GM18867 (cell line): ENCODE measurements around the gene TGFB3.
A peak's percentile ranks its signal among the peaks of the same experiment; 100 is the strongest.
"Not testable (repeated sequence)": the region's sequence is repeated elsewhere in the genome, so short reads cannot be mapped to it uniquely, and the experiment has no call there.

ENCODE experiments used
- ATAC-seq: cut with Tn5 transposase; IDR thresholded peaks from one replicate; pipeline ENCODE4 v1.9.1; 2021; ENCODE audit warnings: mild to moderate bottlenecking, moderate library complexity; ENCODE audit not compliant: unreplicated experiment

Gene TGFB3

DNA sequence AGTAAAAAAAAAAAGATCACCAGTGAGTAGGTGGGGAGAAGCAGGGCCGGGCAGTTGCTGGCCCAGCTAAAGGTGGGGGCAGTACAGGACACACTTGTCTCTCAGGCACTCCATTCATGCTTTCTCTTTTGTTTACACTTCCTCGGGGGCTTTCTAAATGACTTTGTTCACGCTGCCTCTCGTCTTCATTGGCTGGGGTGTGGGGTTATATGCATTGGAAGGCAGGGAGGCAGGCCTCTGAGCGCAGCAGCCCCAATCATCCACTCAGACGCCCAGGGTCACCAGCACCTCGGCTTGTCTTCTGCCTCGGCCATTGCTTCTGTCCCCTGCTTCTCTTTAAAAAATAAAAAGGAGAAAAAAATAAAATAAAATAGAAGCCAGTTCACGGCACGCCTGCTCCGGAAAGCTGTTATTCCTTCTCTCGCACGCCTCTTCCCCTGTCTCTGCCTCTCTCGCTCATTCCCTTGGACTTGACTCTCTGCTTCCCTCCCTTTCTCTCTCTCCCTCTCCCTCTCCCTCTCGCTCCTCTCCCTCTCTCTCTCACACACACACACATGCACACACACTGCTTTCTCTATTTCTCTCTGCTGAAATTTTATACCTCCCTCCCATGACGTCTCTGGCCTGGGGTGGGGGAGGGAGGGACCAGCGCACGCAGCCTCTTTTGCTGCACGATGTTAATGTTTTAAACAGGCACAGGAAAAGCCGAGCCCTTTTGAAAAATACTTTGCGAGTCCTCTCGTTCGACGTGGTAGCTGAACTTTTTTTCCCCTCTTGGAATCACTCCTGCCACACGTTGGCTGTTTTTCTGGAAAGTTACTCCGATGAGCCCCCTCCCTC is at the start of gene TGFB3:
Gene TGFB3 (minus strand): TSS at position 570 of the 840 bp plus-strand sequence. CDS start 1,102 bp downstream, outside the sequence.
- peak; percentile 22 for ATAC-seq

DNA sequence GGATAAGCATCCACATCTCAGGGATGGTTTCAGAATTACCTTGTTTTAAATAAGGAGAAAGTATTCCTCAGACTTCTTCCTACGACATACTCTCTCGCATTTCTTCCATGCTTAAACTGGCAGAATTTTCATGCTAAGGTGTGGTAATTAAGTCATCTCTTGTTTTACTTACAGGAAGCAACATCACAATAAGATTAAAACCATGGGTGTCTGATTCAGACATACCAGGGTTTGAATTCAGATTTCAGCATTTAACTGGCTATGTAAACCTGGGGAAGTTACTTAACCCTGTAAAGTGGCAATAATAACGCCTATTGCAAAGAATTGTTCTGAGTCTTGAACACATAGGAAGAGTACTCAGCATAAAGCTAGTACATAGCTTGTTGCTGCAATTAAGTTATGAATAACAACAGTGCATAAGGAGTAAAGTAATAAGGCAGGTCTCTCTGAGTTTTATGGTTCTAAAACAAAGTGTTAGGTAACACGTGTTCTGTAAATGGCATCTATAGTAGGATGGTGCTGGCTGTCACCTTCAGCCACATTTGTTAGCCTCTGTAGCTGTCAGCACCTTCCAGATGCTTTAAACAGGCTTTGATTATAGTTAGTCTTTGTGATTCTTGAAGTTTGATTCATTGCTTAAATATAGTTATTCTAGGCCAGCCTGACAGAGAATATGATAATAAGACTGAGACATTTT is 42.6 kb upstream of the TGFB3 start:
- no peak for ATAC-seq

DNA sequence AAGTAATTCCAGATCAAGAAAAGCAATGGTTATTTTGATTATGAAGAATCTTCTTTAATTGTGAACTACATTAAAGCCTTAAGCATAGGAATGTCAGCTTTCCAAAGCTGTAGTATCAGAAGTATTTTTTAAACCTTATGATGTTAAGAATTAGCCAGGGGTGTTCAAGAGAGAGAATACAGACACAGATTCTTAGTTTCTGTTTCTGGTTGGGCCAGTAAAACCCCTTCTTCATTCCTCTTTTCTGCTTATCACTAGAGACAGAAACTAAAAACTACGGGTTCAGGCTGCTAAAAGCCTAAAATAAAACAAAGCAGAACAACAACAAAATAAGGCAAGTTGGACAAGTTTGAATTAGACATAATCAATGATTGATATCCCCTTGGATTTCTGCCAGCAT is 42.0 kb upstream of the TGFB3 start:
- no peak for ATAC-seq

DNA sequence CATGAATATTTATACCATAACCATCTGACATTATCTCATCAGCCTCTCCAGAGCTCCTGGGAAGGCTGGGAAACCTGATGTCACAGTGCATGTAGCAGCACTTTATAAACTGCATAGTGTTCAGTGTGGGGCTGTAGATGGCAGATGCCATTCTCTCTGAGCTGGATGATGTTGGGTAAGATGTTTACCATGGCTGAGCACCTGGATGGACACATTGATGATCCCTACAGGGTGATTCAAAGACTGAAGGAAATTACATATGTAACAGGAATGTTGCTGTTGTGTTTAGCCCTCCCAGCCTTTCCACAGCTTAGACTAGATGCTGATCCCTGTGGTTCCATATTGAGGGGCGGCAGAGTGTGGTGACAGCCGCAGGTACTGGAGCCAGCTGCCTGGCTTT is 41.2 kb upstream of the TGFB3 start:
- no peak for ATAC-seq

DNA sequence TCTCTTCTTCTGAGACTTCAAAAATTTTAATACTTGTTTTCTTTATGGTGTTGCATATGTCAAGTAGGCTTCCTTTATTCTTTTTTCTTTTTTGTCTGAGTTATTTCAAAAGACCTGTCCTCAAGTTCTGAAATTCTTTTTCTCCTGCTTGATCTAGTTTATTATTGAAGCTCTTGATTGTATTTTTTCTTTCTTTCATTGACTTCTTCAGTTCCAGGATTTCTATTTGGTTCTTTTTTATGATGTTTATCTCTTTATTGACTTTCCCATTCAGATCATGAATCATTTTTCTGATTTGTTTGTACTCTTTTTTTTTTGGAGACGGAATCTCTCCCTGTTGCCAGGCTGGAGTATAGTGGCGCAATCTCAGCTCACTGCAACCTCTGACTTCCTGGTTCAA is 37.9 kb upstream of the TGFB3 start:
- no peak for ATAC-seq

DNA sequence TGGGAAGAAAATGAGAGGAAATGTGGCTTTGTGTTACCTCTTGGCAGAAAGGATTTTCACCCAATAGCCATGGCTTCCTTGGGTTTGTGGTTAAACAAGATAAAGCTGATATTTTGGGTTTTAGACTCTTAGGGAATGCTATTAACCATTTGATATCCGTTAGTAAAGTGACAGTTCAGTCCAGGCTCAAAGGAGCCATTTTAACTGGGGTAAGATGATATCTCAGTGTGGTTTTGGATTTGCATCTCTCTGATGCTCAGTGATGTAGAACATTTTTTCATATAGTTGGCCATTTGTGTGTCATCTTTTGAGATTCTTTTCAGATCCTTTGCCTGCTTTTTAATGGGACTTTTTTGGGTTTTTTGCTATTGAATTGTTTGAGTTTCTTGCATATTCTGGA is 33.9 kb upstream of the TGFB3 start:
- no peak for ATAC-seq

DNA sequence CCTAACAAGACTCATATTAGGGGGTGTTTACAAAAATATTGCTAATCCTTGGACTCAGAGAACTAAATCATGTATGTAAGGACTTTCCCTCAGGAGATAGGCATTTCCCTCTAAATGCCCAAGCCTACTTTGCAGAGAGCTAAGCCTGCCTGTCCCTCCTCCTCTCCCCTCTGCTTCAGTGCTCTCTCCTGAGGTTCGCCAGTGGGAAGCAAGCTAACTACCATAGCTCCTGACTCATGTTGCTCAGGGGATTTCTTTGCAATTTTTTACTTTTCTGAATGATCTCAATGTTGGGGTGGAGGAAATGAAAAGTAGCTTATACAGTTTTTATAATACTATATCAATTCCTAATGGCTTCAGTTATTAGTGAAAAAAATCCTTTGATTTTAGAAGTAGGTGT is 33.4 kb upstream of the TGFB3 start:
- ATAC-seq: no peak

DNA sequence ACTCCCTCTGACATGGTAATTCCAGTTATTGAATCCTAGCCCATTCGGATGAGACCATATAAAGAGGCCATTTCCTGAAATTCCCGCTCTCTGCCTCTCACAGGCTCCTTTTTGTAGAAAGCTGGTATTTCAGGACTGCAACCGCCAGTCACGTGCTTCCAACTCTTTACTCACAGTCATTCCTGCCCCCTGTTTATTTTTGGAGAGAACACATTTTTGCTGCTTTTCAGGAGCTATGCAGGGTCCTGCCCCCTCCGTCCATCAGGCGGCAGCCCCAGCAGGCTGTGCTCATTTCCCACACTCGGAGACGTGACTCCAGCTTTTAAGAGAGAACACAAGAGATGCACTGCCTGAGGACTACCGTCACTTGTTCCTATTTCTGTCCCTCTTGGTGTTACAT is 30.6 kb upstream of the TGFB3 start:
- no peak for ATAC-seq

DNA sequence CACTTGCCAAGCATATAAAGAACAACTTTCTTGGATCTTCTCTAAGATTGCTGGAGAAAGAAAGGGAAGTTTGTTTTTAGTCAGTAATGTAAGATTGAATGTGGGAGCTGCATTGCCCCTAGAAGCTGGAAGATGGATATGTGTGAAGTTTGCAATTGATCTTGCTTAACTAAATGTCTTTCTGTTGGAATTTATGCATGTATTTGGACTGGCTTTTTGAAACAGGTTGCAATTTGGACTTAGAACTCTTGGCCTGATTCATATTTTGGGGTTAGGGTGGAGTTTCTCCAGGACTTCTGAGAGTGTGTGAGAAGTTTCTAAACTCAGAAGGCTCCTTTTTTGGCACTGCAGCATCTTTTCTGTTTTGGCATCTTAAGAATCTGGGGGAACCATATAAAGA is 30.1 kb upstream of the TGFB3 start:
- ATAC-seq: no peak

DNA sequence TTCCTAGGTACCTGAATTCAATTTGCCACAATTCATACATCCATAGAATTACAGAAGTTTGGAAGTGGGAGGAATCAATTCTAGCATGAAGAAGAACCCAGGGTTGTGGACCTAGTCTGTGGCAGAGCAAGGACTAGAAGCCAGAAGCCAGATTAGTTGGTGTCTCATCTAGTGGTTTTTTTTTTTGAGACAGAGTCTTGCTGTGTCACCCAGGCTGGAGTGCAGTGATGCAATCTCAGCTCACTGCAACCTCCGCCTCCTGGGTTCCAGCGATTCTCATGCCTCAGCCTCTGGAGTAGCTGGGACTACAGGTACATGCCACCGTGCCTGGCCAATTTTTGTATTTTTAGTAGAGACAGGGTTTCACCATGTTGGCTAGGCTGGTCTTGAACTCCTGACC is 27.8 kb upstream of the TGFB3 start:
- not testable (repeated sequence) for ATAC-seq

DNA sequence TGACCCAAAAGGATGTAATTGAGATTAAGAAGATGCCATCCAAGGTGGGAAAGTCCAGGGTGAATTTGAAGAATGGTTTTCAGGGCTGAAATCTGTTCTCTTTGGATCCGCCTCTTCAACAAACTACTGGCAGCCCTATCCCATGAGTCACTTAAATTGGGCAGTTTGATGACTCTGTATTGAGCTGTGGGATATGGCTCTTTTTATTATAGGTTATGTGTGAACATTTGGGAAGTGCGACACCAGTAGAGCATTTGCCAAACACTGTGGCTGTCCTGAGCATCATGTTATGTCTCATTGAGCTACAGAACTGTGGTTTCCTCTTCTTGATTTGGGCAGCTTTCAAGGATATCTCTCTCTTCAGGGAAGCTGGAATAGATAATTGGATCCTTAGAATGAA is 26.1 kb upstream of the TGFB3 start:
- ATAC-seq: no peak

DNA sequence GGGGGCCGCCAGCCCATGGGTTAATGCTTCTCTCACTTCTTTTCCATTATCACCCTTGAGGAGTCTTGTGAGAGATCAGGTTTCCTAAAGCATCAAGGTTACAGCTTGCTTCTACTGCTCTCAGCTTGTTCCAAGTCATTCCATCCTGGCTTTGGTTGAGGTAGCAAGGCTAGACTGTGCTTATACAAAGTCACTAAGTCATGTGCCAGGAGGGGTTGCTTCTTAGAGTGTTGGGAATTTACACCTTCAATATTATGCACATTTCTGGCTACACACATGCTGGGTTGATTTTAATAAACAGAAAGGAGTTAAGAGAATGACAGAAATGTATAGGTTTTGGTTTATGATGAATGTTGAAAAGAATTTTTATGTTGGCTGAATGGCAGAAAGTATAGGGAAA is 25.6 kb upstream of the TGFB3 start:
- ATAC-seq: no peak

DNA sequence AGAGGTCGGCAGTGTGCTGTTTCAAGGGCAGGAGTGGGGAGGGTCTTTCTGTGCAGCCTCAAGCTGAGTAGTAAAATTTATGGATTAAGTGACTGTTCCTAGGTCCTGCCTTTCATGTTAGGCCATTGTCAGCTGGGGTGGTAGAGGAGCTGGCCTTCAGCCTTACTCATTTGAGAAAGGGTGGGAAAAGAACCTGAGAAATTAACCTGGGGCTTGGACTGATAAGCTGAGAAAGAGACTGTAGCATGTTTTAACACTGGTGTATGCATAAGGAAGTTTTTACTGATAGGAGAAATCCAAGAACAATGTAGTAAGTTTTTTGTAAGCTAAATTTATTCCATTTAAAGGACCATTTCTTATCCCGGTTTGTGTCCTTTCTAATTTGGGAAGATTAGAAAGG is 24.5 kb upstream of the TGFB3 start:
- ATAC-seq: no peak

DNA sequence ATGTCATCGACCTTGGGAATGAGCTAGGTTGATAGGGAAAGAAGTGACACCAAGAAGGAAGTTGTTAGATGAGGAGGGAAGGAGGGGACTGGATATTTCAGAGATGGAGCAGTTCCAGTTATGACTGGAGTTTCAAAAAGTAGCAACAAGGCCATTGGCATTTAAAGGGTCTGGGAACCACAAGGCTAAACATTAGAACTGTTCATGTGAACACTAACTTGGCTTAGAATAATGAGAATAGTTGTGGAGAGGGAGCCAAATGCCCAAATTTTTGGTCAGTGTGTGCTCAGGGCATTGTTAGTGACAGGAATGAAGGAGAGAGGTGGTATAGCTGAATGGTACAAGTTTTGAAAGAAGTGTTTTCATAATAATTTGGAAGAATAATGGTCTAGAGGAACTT is 20.6 kb upstream of the TGFB3 start:
- ATAC-seq: no peak

DNA sequence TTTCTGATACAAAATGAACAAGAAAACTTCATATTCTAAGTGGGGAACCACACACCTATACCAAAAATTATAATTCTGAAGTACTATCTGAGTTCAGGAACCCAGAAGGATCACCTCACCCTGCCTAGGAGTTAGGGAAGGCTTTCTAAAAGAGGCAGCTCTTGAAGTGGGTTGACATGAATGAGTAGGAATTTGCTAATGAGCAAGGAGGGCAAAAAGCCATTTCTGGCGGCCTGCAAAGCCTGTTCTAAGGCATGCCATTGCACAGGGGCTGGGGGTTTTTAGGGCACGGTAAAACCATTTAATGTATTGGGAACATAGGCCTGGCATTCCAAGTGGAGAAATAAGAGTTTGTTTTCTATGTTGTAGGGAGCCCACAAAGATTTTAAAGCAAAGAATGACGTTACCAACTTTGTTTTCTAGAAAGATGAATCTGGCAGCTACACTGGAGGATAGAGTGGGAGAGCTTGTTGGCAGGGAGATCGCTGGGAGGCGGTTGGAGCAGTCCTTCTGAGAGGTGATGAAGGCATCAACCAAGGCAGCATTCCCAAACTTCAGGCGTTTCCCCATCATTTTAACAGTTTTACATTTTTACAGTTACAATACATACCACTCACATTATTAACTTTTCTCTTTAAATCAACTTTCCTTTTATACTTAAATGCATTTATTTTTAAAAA is 17.9 kb upstream of the TGFB3 start:
- ATAC-seq: no peak

DNA sequence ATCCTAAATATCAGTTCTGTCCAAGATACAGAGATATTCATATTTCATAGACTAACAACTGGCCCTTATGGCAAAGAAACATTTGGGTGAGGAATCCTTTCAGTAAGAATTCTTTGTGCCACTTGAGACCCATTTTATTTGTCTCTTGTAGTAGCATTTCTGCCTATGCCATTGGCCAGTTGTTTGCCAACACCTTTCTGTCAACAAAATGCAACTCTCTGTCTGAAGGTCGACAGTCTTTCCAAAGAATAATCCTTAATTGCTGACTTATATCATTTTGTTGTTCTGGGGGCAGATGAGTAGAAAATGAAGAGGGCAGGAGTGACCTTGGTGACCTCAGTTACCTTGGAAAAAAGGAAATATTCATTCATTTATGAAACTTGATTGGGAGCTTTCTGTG is 14.7 kb upstream of the TGFB3 start:
- no peak for ATAC-seq

DNA sequence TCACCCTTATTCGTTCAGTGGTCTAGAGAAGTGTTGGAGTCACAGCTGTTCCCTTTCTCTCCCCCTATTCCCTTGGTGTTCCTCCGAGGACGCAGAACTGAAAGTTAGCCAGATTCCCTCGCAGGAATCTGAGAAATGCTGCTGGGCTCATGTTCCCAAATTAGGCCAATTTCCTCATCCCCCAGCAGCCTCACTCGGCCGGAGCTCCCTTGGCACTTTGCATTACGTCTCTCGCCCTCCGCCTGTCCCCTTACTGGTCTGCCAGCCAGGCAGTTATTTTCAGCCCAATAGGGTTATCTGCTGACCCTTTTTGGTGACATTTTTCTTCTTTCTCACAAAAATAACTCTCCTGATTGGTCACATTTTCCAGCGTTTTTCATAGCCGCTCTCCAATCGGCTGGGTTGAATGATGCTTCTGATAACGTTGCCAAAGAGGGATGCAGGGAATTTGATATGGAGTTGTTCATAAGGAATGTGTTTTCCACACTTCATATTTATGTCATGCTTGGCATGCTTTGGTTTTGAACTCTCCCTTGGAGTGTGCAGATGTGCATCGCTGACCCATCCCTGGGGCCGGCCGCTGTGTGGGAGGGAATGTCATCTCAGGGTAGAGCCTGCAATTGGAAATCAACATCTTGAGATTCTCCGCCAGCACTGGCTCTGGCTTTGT is 13.7 kb upstream of the TGFB3 start:
- ATAC-seq: no peak

DNA sequence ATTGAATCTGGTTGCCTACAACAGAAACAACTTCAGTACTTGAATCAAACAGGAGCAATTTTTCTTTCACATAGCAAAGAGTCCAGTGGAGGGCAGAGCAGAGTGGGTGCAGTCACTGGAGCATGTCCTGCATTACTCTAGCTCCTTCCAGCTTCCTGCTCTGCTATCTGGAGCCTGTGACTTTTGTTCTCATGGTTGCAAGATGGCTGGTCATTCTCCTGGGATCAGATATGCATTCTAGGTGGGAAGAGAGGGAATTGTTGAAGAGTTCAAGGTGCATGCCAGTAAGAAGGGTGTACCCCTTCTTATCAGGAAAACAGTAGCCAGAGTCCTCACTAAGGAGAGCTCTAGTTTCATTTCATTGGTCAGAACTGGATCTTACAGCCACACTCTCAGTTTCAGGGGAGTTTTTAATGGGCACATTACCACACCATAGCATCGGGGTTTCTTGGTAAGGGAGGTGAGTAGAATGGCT is 11.8 kb upstream of the TGFB3 start:
- peak; percentile 43 for ATAC-seq

DNA sequence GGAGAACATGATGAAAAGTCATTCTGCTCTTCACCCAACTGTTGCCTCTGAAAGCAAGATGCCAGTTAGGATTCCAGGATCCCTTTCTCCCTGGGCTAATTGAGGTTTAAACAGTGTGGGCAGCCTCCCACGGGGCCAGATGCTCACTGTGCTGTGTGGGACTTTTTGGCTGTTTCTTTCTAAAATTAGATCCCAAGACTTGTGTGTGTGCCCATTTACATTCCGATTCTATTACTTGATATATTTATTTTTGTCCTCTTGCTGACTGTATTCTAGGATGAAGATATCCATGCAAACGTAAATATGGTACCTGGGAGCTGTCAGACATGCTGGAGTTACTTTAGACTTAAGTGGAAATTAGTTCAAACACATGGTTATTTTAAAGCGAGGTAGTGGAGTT is 10.0 kb upstream of the TGFB3 start:
- ATAC-seq: no peak

DNA sequence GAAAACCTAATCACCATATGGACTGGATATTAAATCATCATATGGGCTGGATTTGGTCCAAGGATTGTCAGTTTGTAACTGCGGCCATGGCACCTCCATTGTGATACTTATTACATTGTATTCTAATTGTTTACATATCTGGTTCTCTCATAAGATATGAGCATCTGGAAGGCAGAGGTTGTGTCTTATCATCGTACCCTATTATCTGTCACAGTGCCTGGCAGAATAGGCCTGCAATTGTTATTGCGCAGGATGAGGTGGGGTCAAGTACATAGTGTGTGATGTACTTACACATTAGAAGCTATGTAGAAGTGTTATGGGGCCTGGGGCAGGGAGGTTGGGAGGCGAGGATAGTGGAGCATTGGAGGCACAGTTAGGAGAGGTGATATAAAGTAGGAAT is 8.5 kb upstream of the TGFB3 start:
- ATAC-seq: no peak

DNA sequence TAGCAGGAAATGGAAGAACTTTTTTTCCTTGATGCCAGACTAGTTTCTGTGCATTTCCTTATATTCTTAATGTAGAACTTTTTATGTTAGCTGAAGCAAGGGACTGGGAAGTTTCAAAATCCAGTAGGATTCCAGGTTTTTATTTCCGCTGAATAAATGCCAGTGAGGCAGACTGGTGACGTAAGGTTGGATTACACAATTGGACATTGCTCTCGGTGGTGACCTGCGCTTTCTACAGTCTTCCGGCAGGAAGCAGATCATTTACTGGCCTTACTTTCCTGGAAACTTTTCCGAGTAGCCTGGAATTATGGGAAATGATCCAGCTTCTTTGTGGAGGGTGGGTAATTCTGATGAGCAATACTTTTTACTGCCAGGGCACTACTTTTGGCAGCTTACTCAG is 7.3 kb upstream of the TGFB3 start:
- no peak for ATAC-seq
